Measurements from ENCODE around the gene ACY1. TPM values are rescaled to one million over a fixed set of nuclear protein-coding genes. Genes with fewer than 3 reads are reported as not detected.

The ACY1 gene
- total and polyA plus RNA-seq, 2 of the 13 experiments (the other 11 are each of a cell fraction or from before 2014, with no cell fraction given): 113 to 162 TPM

DNA sequence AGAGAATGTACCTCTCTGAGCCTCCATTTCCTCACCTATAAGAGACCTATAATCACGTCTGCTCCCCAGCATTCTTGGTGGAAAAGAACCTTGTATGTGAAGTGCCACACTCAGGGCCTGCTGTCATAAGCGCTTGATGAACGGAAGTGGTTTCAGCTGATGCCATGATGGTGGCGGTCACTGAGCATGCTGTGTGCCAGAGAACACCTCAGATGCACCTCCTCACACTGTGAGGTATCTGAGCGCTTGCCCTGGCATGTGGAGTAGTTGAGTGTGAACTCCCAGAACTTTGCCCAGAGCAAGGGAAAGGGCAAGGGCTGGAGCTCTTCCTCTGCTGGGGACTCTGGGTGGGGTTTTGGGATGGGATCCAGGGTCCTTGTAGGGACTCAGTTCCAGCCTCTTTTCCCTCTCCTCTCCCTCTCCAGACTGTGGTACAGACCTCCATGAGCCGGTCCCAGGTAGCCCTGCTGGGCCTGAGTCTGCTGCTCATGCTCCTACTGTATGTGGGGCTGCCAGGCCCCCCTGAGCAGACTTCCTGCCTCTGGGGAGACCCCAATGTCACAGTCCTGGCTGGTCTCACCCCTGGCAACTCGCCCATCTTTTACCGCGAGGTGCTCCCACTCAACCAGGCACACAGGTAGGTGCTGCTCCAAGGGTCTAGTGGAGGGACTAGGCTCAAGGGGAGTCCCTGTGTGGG lies 5.7 kb upstream of the ACY1 start:
- Histone ChIP-seq H4K20me1 (ENCODE audit: insufficient read depth, low read length) (no peaks in the 10 kb centered on the region), H3K4me1 (ENCODE audit: insufficient read depth, low read length) (peaks cover 37% of the 10 kb centered on the region), H3K9me3 (ENCODE audit: low read length) (no peaks in the 10 kb centered on the region), H3K9ac (ENCODE audit: insufficient read depth, low read depth, low read length) (no peak overlapping the region), H3K27ac (ENCODE audit: extremely low read length, insufficient read depth, low read length) (no peak overlapping the region), H3K4me2 (ENCODE audit: low read depth, low read length) (no peak overlapping the region), H3K79me2 (ENCODE audit: insufficient read depth, low read length) (peaks cover 10% of the 10 kb centered on the region), H3K36me3 (replicated peaks in 1 of 2; ENCODE audit: control insufficient read depth in 1 of 2, insufficient read depth in 2 of 2, low read length in 2 of 2) (no peaks in the 10 kb centered on the region; a peak in 1 of 5 replicates), H3K4me3 (replicated peaks in 1 of 3; ENCODE audit: insufficient read depth in 1 of 3, low read depth in 2 of 3, low read length in 3 of 3) (no peak overlapping the region), H2AFZ (ENCODE audit: low read length) (no peak overlapping the region), H3K27me3 (ENCODE audit: control insufficient read depth in 1 of 2, insufficient read depth in 2 of 2, low read length in 2 of 2) (no peaks in the 10 kb centered on the region; a peak in 1 of 5 replicates)
- ChIA-PET POLR2A (interaction anchor here (1.4 to 1.6 kb wide), 2 partner anchors 35 to 69 kb away, joined by 3 to 4 read pairs; partner anchors contain the start of gene PARP3), CTCF (ENCODE audit: low intra/inter-chr PET ratio, low total read pairs) (no interaction called here)
- DNase-seq (ENCODE audit: low spot score) (no peak), FAIRE-seq (no peak), ATAC-seq (no peak)
- in situ Hi-C loops (cut with HindIII; ENCODE audit: extremely low pct_ligation_motif_present, low pct_unique_long_range_greater_than_20kb): no loop called here
- TF ChIP-seq, protein P1, sequence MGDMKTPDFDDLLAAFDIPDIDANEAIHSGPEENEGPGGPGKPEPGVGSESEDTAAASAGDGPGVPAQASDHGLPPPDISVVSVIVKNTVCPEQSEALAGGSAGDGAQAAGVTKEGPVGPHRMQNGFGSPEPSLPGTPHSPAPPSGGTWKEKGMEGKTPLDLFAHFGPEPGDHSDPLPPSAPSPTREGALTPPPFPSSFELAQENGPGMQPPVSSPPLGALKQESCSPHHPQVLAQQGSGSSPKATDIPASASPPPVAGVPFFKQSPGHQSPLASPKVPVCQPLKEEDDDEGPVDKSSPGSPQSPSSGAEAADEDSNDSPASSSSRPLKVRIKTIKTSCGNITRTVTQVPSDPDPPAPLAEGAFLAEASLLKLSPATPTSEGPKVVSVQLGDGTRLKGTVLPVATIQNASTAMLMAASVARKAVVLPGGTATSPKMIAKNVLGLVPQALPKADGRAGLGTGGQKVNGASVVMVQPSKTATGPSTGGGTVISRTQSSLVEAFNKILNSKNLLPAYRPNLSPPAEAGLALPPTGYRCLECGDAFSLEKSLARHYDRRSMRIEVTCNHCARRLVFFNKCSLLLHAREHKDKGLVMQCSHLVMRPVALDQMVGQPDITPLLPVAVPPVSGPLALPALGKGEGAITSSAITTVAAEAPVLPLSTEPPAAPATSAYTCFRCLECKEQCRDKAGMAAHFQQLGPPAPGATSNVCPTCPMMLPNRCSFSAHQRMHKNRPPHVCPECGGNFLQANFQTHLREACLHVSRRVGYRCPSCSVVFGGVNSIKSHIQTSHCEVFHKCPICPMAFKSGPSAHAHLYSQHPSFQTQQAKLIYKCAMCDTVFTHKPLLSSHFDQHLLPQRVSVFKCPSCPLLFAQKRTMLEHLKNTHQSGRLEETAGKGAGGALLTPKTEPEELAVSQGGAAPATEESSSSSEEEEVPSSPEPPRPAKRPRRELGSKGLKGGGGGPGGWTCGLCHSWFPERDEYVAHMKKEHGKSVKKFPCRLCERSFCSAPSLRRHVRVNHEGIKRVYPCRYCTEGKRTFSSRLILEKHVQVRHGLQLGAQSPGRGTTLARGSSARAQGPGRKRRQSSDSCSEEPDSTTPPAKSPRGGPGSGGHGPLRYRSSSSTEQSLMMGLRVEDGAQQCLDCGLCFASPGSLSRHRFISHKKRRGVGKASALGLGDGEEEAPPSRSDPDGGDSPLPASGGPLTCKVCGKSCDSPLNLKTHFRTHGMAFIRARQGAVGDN (CRISPR knock-in tag; IDR thresholded peaks at IDR 0.05): 0 out of 2 replicates have a peak, but pooled peaks have one; percentile 13
- TF ChIP-seq, protein P2, sequence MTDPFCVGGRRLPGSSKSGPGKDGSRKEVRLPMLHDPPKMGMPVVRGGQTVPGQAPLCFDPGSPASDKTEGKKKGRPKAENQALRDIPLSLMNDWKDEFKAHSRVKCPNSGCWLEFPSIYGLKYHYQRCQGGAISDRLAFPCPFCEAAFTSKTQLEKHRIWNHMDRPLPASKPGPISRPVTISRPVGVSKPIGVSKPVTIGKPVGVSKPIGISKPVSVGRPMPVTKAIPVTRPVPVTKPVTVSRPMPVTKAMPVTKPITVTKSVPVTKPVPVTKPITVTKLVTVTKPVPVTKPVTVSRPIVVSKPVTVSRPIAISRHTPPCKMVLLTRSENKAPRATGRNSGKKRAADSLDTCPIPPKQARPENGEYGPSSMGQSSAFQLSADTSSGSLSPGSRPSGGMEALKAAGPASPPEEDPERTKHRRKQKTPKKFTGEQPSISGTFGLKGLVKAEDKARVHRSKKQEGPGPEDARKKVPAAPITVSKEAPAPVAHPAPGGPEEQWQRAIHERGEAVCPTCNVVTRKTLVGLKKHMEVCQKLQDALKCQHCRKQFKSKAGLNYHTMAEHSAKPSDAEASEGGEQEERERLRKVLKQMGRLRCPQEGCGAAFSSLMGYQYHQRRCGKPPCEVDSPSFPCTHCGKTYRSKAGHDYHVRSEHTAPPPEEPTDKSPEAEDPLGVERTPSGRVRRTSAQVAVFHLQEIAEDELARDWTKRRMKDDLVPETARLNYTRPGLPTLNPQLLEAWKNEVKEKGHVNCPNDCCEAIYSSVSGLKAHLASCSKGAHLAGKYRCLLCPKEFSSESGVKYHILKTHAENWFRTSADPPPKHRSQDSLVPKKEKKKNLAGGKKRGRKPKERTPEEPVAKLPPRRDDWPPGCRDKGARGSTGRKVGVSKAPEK (CRISPR knock-in tag; IDR thresholded peaks at IDR 0.05; ENCODE audit: borderline replicate concordance): no peak
- TF ChIP-seq ZNF749 (CRISPR knock-in tag; IDR thresholded peaks at IDR 0.05; ENCODE audit: borderline replicate concordance) (no peak), AGO2 (optimal IDR thresholded peaks at IDR 0.05; ENCODE audit: low read depth, low read length) (peak; percentile 11)
- 92% methylated on average over 7 of the region's 9 CpGs for WGBS (ENCODE audit: low lambda C conversion rate)
- intact Hi-C loops (cut with micrococcal nuclease; ENCODE audit: unreplicated experiment): no loop called here
- no TSS peak for BruUV-seq (replicated peaks)

Measured in HepG2 (cell line).